Left colon (tissue), 2 donors: ENCODE measurements around the gene NTRK3. TPM values are rescaled to one million over a fixed set of nuclear protein-coding genes. Genes with fewer than 3 reads are reported as not detected.

Source experiments
- ATAC-seq: fragments of 200-7000 bp; cut with Tn5 transposase; one replicate; pipeline ENCODE4 v1.9.1; 2020; ENCODE audit warnings: mild to moderate bottlenecking, moderate library complexity
- DNase-seq, 2 donors: peaks; one replicate each; pipeline ENCODE4 v3.0.0-alpha.2; 2020
- intact Hi-C, 2 donors: fragments of 100-400 bp; cut with DNase I in 1 of 2; cut with micrococcal nuclease in 1 of 2; formaldehyde crosslinking; loops; one replicate each; pipeline versions ENCODE4 v1.11.2 to v1.14.0; 2022; cut with DNase I, micrococcal nuclease
- total RNA-seq, 2 donors: library from RNA; stranded (reverse); fragmentation: NEBNext Ultra II Directional; extraction: Animal tissue kit (Norgen Biotek cat#: 25700); gene quantifications; one replicate each; pipeline ENCODE4 v1.2.1, GENCODE V29; 2021
- donor health status: DM: no; HTN: no; CAD: no.
- donor health status: DM: yes; HTN: yes; CAD: no.

Gene NTRK3
- total RNA-seq, 2 donors from 2014 or later = 0.55 to 1.3 TPM

GRCh38 chr15:88238618-88239430 is 17.7 kb downstream of the NTRK3 start:
- DNase-seq (no peak), ATAC-seq (no peak)
- intact Hi-C loops = no loop called here

DNA sequence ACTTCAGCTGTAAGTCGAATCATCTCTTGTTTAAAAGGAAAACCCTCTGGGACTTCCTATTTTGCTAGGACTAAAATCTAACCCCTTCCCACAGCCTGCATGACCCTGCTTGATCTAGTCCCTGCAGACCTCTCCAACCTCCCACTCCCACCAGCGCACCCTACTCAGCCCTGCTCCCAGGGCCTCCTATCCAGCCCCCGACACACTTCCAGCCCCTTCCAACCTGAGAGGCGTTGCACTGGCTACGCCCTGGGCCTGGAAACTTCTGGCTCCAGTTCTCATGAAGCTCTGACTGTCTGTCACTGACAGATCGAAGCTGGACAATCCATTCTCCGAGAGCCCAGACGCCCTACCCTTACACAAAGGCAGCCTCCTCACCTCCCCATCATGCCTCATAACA is 21.8 kb downstream of the NTRK3 start:
- DNase-seq (no peak), ATAC-seq (no peak)
- intact Hi-C loops = no loop called here

DNA sequence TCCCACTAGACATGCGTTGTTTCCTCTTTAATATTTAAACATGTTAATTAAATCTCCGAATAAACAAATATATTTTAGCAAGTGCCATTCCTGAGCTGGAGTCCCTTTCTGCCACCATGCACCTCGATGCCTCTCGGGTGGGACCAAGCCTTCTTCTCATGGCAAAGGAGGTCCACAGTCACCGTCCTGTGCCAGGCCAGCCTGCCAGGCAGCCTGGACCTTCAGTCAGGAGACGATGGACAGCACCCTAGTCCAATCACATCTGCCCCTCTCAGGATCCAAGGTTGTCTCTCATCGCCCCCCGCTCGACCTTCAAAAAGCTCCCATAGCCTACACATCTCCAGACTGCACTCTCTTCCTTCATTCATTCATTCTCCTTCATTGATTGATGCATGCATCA is 22.6 kb downstream of the NTRK3 start:
- DNase-seq (no peak), ATAC-seq (no peak)
- intact Hi-C loops = no loop called here

- intact Hi-C loops = no loop called here
- ATAC-seq (no peak), DNase-seq (no peak)
Measured at GRCh38 chr15:88232771-88233201, 23.8 kb downstream of the NTRK3 start.

DNA sequence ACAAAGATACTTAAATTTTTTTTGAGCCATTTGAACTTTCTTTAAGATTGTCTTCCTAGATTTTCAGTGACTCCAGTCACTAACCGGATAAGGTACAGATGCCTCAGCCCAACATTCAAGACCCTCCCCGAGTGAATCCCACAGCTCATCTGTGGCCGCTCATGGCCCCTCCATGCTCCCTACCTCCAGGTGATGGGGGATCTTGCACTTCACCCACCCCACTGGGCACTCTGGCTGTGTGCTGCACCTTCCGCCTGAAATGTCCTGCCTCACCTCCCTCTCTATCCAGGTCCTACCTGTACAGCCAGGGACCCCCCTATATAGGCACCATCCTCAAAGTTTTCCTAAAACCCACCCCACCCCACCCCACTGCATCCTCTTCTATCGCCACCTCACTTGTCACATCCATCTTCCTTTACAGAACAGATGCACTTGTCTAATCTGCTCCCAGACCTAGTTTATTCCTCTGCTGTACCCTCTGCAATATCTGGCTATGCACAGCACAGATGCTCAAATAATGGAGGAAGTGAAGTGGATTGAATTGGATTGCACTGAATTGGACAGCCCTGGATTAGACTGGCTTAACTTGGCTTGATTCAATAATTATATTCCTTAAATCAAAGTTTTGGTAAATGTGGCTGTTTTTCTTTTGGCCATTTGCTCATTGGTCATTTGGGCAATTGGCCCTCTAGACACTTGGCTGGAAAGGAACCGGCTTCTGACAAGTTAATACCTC is 24.5 kb downstream of the NTRK3 start:
- no peak for ATAC-seq

DNA sequence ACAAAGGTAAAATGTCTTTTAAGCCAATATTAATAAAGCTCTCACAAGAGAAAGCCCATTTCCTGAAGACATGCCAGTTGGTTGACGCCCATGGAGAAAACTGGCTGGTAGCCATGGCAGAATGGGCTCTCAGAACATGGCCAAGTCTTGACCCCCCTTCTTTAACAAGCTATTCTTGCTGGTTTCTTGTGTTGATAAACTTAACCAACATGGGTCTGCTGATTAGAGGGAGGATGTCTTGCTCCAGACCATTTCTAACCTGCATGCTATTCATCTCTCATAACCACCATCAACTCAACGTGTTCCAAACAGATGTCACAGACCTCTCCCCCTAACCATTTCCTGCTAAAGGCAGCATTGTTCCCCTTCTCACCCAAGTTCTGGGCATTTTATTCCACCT is 25.7 kb downstream of the NTRK3 start:
- DNase-seq = no peak
- intact Hi-C loops = no loop called here
- ATAC-seq = no peak

More for the DNA sequence above, 24.5 kb downstream of the NTRK3 start:
- intact Hi-C loops = no loop called here
- DNase-seq = no peak

DNA sequence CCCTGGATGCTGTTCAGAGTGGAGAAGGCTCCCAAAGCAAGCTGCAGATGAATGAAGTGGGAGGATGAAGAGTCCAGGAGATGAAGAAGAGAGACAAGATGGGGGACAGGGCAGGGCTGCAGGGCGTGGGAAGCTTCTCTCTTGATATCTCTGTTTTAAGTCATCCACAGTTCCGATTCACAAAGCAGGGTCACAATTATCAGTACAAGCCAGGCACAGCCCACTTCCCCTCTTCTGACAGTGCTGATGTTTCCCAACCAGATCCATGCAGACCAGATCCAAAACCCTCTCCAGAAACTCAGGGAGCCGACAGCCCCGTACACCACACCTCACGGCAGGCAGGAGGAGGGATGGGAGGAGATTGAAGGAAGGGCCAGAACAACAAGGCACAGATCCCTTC is 31.1 kb downstream of the NTRK3 start:
- ATAC-seq (no peak), DNase-seq (no peak)
- intact Hi-C loops = no loop called here

- DNase-seq (no peak), ATAC-seq (no peak)
- intact Hi-C loops = no loop called here
Measured at GRCh38 chr15:88223084-88223483, 33.5 kb downstream of the NTRK3 start.

DNA sequence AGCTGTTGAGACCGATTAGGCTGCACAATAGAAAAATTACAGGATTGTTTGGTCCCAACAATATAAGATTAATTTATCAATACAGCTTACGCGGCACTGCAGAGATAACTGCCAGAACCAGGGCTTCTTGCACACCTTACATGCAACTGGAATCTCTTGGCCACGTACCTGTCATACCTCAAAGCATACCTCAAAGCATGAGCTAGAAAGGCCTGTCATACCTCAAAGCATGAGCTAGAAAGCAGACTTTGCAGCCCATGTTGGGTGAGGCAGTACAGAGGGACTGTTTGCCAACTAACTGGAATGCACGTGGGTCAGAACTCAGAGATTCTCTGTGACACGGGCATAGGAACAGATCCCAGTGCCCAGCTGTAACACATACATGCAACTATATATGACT is 34.7 kb downstream of the NTRK3 start:
- DNase-seq (no peak), ATAC-seq (no peak)
- intact Hi-C loops = no loop called here

DNA sequence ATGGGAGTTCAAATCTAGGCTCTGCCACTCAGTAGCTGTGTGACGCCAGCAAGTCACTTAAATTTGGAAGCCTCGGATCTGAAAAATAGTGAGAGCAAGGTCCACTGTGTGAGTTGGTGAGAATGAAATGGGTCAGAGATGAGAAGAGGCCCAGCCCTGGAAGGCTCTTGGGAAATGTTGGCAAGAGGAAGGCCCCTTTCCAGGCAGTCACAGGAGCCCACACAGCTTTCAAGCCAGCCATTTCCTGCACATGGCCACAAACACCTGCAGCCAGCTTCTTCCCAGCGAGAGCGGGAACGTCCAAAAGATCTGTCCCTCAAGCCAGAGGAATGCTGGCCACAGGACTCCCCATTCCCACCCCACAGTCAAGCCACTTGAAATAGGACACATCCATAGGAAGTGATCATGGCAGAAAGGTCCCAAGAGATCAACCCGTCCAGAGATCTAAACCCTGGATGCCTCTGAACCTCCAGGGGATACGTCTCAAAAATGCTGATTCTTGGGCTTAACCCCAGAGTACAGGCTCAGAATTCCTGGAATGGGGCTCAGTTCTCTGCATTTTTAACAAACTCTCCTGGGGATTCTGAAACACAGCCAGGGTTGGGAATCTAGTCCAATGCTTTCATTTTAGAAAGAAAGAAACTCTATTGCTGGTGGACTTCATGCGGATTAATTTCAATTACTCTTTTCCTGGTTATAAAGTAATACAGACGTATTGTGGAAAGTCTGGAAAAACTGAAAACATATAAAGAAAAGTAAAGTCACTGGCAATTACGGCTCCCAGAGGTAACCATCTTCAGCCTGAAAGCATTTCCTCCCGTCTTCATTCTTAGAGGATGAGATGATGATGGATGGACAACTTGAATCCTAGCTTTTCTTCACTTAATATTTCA is 35.9 kb downstream of the NTRK3 start:
- ATAC-seq = no peak
- intact Hi-C loops = no loop called here
- DNase-seq = no peak

GRCh38 chr15:88219623-88220022 is 36.9 kb downstream of the NTRK3 start:
- DNase-seq (no peak), ATAC-seq (no peak)
- intact Hi-C loops = no loop called here

DNA sequence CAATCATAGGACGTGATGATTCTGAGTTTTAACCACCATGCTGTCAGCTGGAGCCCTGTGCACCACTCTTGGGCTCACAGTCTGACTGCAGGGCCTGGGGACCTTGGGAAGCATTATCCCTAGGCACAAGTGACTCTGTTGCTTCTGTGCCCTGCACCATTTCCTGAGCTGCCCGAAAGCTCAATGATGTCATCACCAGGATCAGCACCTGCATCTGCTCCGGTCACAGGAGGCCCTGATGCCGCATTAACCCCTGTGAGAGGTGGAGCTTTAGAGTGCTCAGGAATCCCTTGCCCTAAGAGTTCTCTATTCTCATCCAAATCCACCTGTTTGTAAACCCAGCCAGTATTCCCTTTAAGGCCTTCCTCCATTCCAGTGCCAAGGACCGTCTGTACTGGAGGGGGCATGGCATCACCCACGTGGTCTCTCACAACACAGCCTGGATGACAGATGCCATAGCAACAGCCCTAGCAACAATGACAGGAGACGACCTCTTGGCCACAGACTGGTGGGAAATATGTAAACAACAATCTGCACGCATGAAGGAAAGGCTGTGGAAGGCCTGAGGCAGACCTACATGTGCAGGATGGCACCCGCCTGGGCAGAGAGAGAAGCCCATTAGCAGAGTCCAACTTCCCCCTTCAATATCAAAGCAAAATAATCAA is 37.9 kb downstream of the NTRK3 start:
- intact Hi-C loops = no loop called here
- ATAC-seq = no peak
- no peak for DNase-seq

DNA sequence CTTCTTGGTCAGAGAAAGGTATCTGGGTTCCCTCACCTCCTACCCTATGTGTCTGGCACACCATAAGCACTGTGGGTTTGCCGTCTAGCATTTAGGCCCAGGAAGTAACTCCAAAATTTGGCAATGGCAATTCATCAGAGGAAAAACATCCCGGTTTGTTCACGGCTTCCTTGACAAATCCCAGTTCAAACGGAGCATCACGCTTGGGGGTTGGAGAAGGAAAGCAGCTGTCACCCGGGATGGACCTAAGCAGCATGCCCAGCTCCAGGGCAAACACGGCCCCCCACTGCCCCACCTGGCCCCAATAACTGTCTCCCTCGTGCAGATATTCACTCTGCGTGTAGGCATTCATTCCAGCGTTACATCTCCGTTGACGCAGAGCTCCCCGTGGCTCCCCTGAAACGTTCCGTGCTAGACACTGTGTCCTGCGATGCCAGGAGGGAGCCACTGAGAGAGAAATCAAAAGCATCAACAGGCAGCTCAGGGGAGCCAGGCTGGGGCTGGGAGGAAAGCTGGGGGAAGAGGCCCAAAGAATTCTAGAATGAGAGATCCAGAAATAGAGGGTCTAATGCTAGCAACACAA is 41.4 kb downstream of the NTRK3 start:
- intact Hi-C loops = no loop called here
- DNase-seq = no peak
- ATAC-seq = no peak

DNA sequence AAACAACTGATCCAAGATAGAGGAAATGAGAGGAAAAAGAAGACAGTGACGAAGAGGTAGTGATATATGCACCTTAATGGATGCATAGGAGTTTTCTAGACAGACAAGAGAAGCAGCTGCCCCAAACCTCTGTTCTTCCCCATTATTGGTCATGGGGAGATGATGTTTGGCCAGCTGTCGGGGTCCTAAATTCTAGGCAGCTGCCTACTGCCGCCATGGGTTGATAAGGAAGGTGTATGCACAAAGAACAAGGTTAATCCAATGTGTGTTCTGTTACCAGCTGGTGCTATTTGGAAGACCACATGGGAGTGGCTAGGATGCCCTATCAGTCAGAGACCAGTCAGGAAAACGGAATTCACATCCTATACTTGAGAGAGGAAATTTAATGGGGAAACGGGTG is 47.4 kb downstream of the NTRK3 start:
- intact Hi-C loops = no loop called here
- no peak for DNase-seq
- no peak for ATAC-seq

DNA sequence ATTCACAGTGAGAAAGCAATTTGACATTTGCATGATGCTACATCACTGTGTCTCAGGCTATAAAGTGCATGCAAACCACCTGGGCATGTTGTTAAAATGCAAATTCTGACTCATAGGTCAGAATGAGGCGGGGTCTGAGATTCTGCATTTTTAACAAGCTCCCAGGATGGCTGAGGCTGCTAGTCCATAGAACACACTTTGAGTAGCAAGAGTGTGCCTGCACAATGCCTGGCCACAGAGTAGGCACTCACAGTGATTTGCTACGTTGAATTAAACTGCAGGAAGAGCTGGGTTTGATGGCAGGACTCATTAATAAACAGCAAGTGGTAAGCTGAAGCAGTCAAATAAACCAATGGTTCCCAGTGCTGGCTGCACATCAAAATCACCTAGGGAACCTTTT is 48.1 kb downstream of the NTRK3 start:
- intact Hi-C loops = no loop called here

DNA sequence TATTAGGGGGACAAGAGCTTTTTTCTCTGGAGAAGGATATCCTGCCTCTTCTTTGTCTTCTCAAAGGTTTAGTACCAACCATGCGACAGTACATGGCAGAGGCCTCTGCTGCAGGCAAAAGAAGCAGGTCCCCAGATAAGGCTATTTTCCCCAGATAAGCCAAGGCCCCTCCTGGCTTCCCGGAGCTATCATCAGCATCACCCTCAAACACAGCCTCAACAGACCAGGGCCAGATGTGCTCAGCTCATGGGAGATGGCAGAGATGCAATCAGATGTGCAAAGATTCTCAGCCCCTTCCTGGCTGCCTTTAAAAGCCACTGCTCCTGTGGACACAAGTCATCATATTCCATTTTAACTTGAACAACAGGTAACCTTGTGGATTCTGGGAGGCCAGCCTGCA is 49.0 kb downstream of the NTRK3 start:
- no peak for ATAC-seq
- intact Hi-C loops = no loop called here
- DNase-seq = no peak

More for the DNA sequence above, 48.1 kb downstream of the NTRK3 start:
- ATAC-seq (no peak), DNase-seq (no peak)

GRCh38 chr15:88204584-88204983 is 52.0 kb downstream of the NTRK3 start:
- DNase-seq = no peak
- intact Hi-C loops = no loop called here
- no peak for ATAC-seq

GRCh38 chr15:88202231-88202630 is 54.3 kb downstream of the NTRK3 start:
- ATAC-seq = no peak
- DNase-seq = no peak
- intact Hi-C loops = no loop called here

DNA sequence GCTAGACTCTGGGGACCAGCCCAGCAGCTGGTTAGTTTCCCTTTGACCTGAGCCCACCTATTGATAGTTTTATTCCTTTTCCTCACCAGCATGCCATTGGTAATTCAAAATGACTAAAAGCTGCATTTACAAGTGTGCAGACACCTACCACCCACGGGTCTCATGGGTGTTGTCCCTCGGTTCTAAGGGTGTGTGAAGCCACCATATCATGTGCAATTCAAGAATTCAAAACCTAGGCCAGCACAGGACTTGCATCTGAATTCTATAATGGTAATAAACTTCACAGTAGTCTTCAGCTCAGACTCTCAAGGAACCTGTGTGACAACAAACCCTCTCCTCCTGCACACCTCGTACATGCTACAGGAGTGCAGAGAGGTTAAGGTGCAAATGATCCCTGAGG is 55.3 kb downstream of the NTRK3 start:
- ATAC-seq (no peak), DNase-seq (no peak)
- intact Hi-C loops = no loop called here
